Nephron progenitor cell (in vitro differentiated cells): Measurements from ENCODE around the gene PPOX.

Experiments
- DNase-seq: peaks from one replicate; pipeline ENCODE4 v3.0.0; 2021
- H3K27ac Mint-ChIP-seq: 2 replicates; pipeline ENCODE4 v1.8.0; 2021; ENCODE audit warnings: mild to moderate bottlenecking, moderate library complexity, mixed read lengths
- H3K27me3 Mint-ChIP-seq: 2 replicates; pipeline ENCODE4 v1.8.0; 2021; ENCODE audit warnings: mild to moderate bottlenecking, low read depth, mixed read lengths; ENCODE audit not compliant: poor library complexity
- H3K36me3 Mint-ChIP-seq: 2 replicates; pipeline ENCODE4 v1.8.0; 2021; ENCODE audit warnings: low read depth, mixed read lengths
- H3K4me1 Mint-ChIP-seq: 2 replicates; pipeline ENCODE4 v1.8.0; 2021; ENCODE audit warnings: mixed read lengths
- H3K4me3 Mint-ChIP-seq: 2 replicates; pipeline ENCODE4 v1.8.0; 2021; ENCODE audit warnings: mild to moderate bottlenecking, moderate library complexity, mixed read lengths
- H3K9me3 Mint-ChIP-seq: 2 replicates; pipeline ENCODE4 v1.8.0; 2021; ENCODE audit warnings: mild to moderate bottlenecking, moderate library complexity, mixed read lengths
- CTCF ChIP-seq: fragments of 200-600 bp; sonication (generic); IDR thresholded peaks from 2 replicates; pipeline ENCODE4 v1.5.0; 2021; ENCODE audit warnings: antibody characterized with exemption

PPOX gene

GRCh38 chr1:161122967-161123366, 43.3 kb upstream of the PPOX start:
- H3K4me3 Mint-ChIP-seq = no peak overlapping the region
- peak overlapping the region; percentile 92 for H3K27ac Mint-ChIP-seq

GRCh38 chr1:161127649-161128048, 38.6 kb upstream of the PPOX start:
- no peaks in the 10 kb centered on the region for H3K9me3 Mint-ChIP-seq
- no peaks in the 10 kb centered on the region for H3K27me3 Mint-ChIP-seq
- peaks cover 56% of the 10 kb centered on the region for H3K36me3 Mint-ChIP-seq
- TF ChIP-seq CTCF = no peak
- H3K4me3 Mint-ChIP-seq = no peak overlapping the region
- H3K27ac Mint-ChIP-seq = no peak overlapping the region
- DNase-seq = no peak
- peaks cover 59% of the 10 kb centered on the region for H3K4me1 Mint-ChIP-seq

More at GRCh38 chr1:161122967-161123366, 43.3 kb upstream of the PPOX start:
- Mint-ChIP-seq H3K27me3 (no peaks in the 10 kb centered on the region), H3K36me3 (peaks cover 62% of the 10 kb centered on the region), H3K4me1 (peaks cover 46% of the 10 kb centered on the region), H3K9me3 (no peaks in the 10 kb centered on the region)
- DNase-seq = no peak
- no peak for TF ChIP-seq CTCF

GRCh38 chr1:161128591-161129420, 37.4 kb upstream of the PPOX start:
- DNase-seq = no peak
- H3K4me3 Mint-ChIP-seq = peak overlapping the region; percentile 37
- no peaks in the 10 kb centered on the region for H3K27me3 Mint-ChIP-seq
- TF ChIP-seq CTCF = no peak
- H3K36me3 Mint-ChIP-seq = peaks cover 45% of the 10 kb centered on the region
- H3K4me1 Mint-ChIP-seq = peaks cover 59% of the 10 kb centered on the region
- no peak overlapping the region for H3K27ac Mint-ChIP-seq
- no peaks in the 10 kb centered on the region for H3K9me3 Mint-ChIP-seq

GRCh38 chr1:161130266-161130665, 36.0 kb upstream of the PPOX start:
- H3K27ac Mint-ChIP-seq = peak overlapping the region; percentile 98
- H3K36me3 Mint-ChIP-seq = peaks cover 40% of the 10 kb centered on the region
- H3K4me3 Mint-ChIP-seq = no peak overlapping the region
- no peak for DNase-seq
- no peaks in the 10 kb centered on the region for H3K27me3 Mint-ChIP-seq
- TF ChIP-seq CTCF = no peak
- H3K9me3 Mint-ChIP-seq = no peaks in the 10 kb centered on the region
- H3K4me1 Mint-ChIP-seq = peaks cover 59% of the 10 kb centered on the region

GRCh38 chr1:161131523-161132409, 34.5 kb upstream of the PPOX start:
- Mint-ChIP-seq H3K27ac (peak overlapping the region; percentile 98), H3K9me3 (no peaks in the 10 kb centered on the region), H3K36me3 (peaks cover 27% of the 10 kb centered on the region), H3K4me1 (peaks cover 69% of the 10 kb centered on the region), H3K27me3 (no peaks in the 10 kb centered on the region), H3K4me3 (no peak overlapping the region)
- peak; percentile 13 for DNase-seq
- no peak for TF ChIP-seq CTCF
